ENCODE data around the gene CPLX3. TPM values are rescaled to one million over a fixed set of nuclear protein-coding genes. Genes with fewer than 3 reads are reported as not detected.
A peak's percentile ranks its signal among the peaks of the same experiment; 100 is the strongest.

Gene CPLX3
- total RNA-seq, 1 donor from 2014 or later, result 1.2 TPM

DNA sequence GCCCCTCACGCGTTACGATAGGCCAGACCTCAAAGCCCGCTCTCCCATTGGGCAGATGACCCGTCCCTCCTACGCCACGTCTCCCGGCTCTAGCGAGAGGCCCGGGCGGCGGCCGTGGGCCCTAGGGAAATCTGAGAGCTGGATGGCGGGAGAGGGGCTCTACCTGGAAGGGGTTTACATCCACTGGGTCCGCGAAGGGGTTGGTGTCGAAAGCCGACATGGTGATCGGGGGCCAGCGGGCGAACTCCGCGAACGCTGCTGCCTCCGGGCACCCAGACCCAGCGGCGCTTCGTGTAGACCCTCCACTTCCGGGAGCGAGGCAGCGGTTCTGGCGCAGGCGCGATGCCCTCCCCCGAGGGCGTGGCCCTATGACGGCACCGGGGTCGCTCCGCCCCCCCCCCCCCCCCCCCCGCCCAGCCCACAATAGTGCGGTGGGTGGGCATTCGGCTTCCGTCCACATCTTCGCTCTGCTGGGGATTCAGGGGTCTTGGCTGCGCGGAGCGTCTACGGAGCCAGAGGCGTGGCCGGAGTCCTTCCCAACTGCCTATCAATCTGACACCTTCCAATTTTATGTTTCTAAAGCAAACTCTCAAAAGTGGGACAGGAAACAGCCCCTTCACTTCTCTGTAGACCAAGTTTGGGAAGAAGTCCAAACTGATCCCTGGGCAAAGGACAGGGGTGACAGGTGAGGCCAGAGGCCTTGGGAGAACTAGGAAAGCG lies 46.8 kb downstream of the CPLX3 start, which contains the start of gene SCAMP2:
Gene SCAMP2 (minus strand): TSS at position 330 of the 720 bp plus-strand sequence. CDS start 110 bp downstream, at position 220.
- peaks cover 50% of the 10 kb centered on the region for H3K4me1 ChIP-seq

DNA sequence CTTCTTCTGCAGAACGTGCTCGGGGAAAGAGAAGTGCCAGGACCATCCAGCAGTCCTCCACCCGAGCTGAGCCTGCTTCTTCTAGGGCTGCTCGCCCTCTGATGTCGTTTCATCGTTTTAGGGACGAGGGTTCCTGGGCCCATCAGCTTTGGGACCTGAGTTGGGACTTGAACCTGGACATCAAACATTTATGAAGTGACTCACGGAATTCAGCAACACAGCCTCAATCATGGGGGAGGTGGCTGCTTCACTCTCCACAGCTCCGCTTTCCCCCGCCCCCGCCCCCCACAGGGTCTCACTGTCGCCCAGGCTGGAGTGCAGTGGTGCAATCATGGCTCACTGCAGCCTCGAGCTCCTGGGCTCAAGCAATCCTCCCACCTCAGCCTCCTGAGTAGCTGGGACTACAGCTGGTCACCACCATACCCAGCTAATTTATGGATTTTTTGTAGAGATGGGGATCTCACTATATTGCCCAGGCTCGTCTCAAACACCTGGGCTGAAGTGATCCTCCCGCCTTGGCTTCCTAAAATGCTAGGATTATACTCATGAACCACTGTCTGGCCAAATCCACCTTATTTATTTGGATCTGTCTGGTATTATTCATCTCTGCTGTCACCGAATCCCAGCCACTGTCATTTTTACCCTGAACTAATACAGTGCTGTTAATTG lies 47.5 kb downstream of the CPLX3 start:
- intact Hi-C loops (cut with micrococcal nuclease), result no loop called here
- Histone ChIP-seq H3K36me3 (no peaks in the 10 kb centered on the region), H3K27ac (replicated peaks) (peak overlapping the region; percentile 97), H3K4me3 (peak overlapping the region; percentile 89), H3K27me3 (ENCODE audit: low read depth) (no peaks in the 10 kb centered on the region), H3K9me3 (replicated peaks) (no peaks in the 10 kb centered on the region), H3K4me1 (peaks cover 43% of the 10 kb centered on the region)
- no peak for DNase-seq
- TF ChIP-seq, protein P1, sequence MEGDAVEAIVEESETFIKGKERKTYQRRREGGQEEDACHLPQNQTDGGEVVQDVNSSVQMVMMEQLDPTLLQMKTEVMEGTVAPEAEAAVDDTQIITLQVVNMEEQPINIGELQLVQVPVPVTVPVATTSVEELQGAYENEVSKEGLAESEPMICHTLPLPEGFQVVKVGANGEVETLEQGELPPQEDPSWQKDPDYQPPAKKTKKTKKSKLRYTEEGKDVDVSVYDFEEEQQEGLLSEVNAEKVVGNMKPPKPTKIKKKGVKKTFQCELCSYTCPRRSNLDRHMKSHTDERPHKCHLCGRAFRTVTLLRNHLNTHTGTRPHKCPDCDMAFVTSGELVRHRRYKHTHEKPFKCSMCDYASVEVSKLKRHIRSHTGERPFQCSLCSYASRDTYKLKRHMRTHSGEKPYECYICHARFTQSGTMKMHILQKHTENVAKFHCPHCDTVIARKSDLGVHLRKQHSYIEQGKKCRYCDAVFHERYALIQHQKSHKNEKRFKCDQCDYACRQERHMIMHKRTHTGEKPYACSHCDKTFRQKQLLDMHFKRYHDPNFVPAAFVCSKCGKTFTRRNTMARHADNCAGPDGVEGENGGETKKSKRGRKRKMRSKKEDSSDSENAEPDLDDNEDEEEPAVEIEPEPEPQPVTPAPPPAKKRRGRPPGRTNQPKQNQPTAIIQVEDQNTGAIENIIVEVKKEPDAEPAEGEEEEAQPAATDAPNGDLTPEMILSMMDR (IDR thresholded peaks at IDR 0.05; ENCODE audit: borderline replicate concordance), result no peak

More for the DNA sequence above, 46.8 kb downstream of the CPLX3 start, which contains the start of gene SCAMP2:
- intact Hi-C loops (cut with micrococcal nuclease), result no loop called here
- TF ChIP-seq, protein P1 (IDR thresholded peaks at IDR 0.05; ENCODE audit: borderline replicate concordance), result no peak
- Histone ChIP-seq H3K36me3 (no peaks in the 10 kb centered on the region), H3K9me3 (replicated peaks) (no peaks in the 10 kb centered on the region), H3K4me3 (peak within 1 kb of the TSS; percentile 89), H3K27ac (replicated peaks) (peak within 1 kb of the TSS; percentile 97), H3K27me3 (ENCODE audit: low read depth) (no peaks in the 10 kb centered on the region)
- DNase-seq, result peak; percentile 95

DNA sequence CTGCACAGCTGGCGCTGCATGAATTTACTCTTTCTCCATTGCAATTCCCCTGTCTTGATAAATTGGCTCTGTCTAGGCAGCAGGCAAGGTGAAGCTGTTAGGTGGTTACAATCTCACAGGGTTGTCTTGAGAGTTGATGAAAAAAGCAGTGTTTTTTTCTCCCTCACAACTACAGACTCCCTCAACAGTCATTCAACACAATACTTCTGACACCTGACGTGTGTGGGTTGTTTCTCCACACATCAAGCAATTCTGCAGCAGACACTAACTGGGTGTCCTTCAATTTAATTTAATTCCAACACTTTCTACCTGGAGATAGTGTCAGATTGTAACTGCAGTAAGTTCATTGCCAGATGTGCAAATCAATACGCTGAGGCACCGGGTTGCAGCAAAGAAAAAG lies 51.8 kb downstream of the CPLX3 start:
- peaks cover 7% of the 10 kb centered on the region for H3K9me3 ChIP-seq (replicated peaks)
- H3K4me3 ChIP-seq, result no peak overlapping the region
- TF ChIP-seq, protein P1 (IDR thresholded peaks at IDR 0.05; ENCODE audit: borderline replicate concordance), result no peak
- no peak for DNase-seq
- intact Hi-C loops (cut with micrococcal nuclease), result no loop called here
- peaks cover 6% of the 10 kb centered on the region for H3K4me1 ChIP-seq
- H3K27ac ChIP-seq (replicated peaks), result no peak overlapping the region
- H3K27me3 ChIP-seq (ENCODE audit: low read depth), result no peaks in the 10 kb centered on the region
- H3K36me3 ChIP-seq, result no peaks in the 10 kb centered on the region

Small RNAs within 50 kb of the gene (microRNA-seq; reads per million reads assigned to microRNA genes)
- gene MIR4513 (not detected), gene MIR6882 (1.6 reads per million)

Other genes with a start within 250 kb of the CPLX3 start
- 53.1 TPM for gene CLK3, start 210.8 kb upstream of the CPLX3 start, total RNA-seq
- 17.2 TPM for gene EDC3, start 130.6 kb upstream of the CPLX3 start, total RNA-seq
- 0.41 TPM for gene CYP1A1, start 101.1 kb upstream of the CPLX3 start, total RNA-seq
- gene CYP1A2, start 77.8 kb upstream of the CPLX3 start, total RNA-seq, result not detected
- 34.0 TPM for gene CSK, start 44.5 kb upstream of the CPLX3 start, total RNA-seq
- 8.1 TPM for gene LMAN1L, start 13.8 kb upstream of the CPLX3 start, total RNA-seq
- gene ULK3, start 16.5 kb downstream of the CPLX3 start, total RNA-seq, result 34.1 TPM
- 40.7 TPM for gene SCAMP2, start 46.7 kb downstream of the CPLX3 start, total RNA-seq
- gene MPI, start 63.4 kb downstream of the CPLX3 start, total RNA-seq, result 52.3 TPM
- 108 TPM for gene FAM219B, start 80.2 kb downstream of the CPLX3 start, total RNA-seq
- 1,257 TPM for gene COX5A, start 111.4 kb downstream of the CPLX3 start, total RNA-seq
- gene RPP25, start 130.1 kb downstream of the CPLX3 start, total RNA-seq, result 2.4 TPM
- gene SCAMP5, start 168.9 kb downstream of the CPLX3 start, total RNA-seq, result 3.0 TPM
- 5.0 TPM for gene PPCDC, start 197.0 kb downstream of the CPLX3 start, total RNA-seq

All from left ventricle myocardium inferior (tissue), 1 donor.